PC-9 (cell line): ENCODE data around the gene DCAF12.

Experiments
- CTCF ChIP-seq: fragments of 200-600 bp; sonication (generic); conservative IDR thresholded peaks from 2 replicates; pipeline ENCODE4 v1.6.1; 2017; ENCODE audit warnings: mixed run types, antibody characterized with exemption, mild to moderate bottlenecking, moderate library complexity
- EZH2 ChIP-seq: fragments of 200-600 bp; sonication (generic); IDR thresholded peaks from 2 replicates; pipeline ENCODE4 v1.8.0; 2017; ENCODE audit warnings: antibody characterized with exemption, low read depth

DNA sequence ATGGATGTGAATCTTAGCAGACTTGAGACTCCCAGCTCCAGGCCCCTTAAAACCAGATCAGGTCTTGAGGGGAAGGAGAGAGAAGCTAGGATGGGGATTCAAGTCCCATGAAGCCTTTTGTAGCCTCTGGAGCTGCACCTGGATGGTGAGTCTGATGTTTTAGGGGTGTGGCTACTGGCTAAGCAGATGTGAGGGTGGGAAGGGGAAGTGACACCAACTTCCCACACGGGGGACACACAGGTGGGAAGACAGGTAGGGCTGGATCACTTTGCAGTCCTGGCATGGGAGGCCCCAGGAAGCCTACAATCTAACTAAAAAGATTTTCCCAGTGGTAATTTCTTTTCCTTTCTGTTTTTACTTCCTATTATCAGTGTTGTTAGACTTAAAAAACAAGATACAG is 39.1 kb downstream of the DCAF12 start:
- TF ChIP-seq CTCF (no peak), EZH2 (no peak)
